GM18951 (cell line): ENCODE data around the gene FLAD1.

Experiments
- POLR2A ChIP-seq: IDR thresholded peaks from 4 replicates; pipeline ENCODE4 v1.6.1; 2011; ENCODE audit warnings: mild to moderate bottlenecking; ENCODE audit not compliant: insufficient read length, insufficient read depth; ENCODE audit errors: extremely low read depth
- in situ Hi-C: fragments of 300-500 bp; cut with MboI; formaldehyde crosslinking; loops from one replicate; pipeline ENCODE4 v1.12.0; 2022; ENCODE audit warnings: low sequenced_read_pairs, mixed read lengths, inconsistent platforms; ENCODE audit not compliant: unreplicated experiment

FLAD1 gene

DNA sequence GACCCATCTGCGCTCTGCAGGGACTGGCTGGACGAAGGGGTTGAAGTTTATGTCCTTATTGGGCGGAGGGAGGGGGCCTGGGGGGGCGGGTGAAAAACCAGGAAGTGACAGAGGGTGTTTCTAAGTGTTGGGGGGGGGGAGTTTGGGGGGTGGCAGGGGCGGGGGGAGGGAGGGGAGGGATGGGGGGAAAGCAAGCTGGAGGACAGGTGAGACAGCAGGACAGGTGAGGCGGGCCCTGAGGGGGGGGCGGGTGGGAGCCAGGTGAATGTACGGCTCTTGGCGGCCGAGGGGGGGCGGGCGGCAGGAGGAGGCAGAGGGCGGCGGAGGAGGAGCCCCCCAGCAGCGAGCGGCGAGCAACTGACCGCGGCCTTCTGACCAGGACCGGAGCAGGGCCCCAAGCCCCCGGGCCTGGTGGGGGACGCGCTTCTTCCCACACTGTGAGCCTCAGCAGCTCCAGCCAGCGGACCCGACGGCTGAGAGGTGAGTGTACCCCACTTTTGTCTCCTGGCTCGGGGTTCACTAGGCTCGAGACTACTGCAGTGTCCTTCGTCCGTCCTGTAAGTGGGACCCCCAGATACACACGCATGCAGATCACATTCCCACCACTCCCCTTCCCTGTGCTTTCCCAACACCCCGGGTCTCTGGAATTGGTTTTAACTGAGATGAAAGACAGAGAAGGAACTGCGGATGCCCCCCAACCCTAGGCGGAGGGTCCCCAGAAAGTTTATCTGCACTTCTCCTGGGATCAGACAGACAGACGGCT is 19.5 kb downstream of the FLAD1 start, which contains the start of gene ZBTB7B:
TSS of gene ZBTB7B (plus strand) at position 339 of the 763 bp plus-strand sequence. CDS start 11,859 bp downstream, outside the sequence.
- in situ Hi-C loops, result no loop called here
- TF ChIP-seq POLR2A, result no peak

DNA sequence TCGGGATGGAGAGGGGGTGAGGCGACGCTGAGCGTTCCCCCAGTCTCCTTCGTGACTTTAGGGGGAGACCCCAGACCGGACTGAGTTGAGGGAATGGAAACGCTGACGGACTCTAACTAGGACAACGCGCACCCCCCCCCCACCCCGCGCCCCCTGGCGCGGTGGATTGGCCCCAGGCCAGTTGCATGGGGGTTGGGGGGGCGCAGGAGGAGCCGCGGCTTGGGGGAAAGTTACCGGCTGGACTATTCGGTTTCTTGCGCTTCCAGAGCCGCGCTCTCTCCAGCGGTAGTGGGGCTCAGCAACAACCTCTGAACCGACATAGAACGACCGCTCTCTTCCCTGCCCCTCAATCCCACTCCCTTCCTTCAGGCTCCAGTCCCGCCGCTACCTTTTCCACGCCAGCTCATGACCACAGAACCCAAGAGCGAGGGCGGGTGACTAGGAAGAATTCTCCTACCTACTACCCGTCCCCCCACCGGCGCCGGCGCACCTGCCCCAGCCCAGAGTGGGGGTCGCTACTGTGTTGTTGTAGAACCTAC is 20.2 kb downstream of the FLAD1 start:
- in situ Hi-C loops, result no loop called here

DNA sequence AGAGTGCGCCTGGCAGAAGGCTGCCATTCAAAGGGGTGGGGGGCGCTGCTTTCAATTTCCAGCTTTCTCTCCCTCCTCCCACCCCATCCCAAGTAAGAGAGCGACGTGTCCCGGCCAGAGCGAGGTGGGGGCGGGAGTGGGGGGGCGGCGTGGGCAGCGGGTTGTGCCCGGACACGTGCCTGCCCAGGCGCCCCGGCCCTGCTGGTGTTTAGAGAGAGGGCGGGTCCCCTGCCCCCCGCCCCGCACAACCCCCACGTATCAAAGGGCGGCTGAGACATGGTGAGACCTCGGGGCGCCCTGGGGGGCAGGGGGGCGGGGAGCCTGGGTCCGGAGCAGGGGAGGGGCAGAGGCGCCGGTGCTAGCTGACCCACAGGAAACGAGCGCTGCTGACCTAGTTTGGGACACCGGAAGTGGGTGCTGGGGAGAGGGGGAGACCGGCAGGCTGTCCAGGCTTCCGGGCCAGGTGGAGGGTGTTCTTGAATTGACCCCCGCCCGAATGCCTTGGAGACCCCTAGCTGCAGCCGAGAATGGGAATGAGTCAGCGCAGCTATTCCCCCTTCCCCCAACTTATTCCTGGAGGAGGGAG is 20.7 kb downstream of the FLAD1 start:
- in situ Hi-C loops, result no loop called here

More for the DNA sequence above, 20.2 kb downstream of the FLAD1 start:
- TF ChIP-seq POLR2A, result peak; percentile 16

DNA sequence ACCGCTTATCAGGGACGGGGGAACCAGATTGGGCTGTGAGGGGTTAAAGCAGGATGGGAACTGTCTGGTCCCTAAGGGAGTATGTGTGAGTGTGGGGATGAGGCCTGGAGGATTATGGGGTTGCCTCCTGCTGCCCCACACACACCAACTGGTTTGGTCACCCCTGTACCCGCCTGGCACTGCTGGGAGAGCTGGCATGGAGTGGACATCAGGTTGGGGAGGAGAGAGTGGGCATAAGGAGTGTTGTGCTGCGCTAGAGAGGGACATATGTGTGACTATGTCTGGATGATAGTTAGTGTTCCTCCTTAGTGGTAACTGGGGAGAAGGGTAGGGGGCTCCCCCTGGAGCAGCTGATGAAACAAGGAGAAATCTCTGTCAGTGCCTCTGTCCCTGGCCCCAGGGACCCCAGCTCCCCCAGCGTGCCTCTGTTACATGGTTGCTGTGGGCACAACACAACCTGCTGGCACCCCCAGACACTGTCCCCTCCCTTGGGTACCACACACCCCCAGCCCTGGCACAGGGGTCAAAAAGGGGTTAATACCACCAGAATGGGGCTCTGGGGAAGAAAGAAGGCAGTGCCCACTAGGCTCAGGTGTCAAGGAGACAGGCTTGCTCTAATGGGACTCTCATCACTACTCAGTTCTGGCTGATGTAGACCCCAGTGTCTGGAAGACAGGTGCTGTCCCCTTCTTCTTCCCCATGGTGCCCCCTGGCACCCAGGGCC is 21.4 kb downstream of the FLAD1 start:
- in situ Hi-C loops, result no loop called here
- no peak for TF ChIP-seq POLR2A

More for the DNA sequence above, 20.7 kb downstream of the FLAD1 start:
- peak; percentile 20 for TF ChIP-seq POLR2A

DNA sequence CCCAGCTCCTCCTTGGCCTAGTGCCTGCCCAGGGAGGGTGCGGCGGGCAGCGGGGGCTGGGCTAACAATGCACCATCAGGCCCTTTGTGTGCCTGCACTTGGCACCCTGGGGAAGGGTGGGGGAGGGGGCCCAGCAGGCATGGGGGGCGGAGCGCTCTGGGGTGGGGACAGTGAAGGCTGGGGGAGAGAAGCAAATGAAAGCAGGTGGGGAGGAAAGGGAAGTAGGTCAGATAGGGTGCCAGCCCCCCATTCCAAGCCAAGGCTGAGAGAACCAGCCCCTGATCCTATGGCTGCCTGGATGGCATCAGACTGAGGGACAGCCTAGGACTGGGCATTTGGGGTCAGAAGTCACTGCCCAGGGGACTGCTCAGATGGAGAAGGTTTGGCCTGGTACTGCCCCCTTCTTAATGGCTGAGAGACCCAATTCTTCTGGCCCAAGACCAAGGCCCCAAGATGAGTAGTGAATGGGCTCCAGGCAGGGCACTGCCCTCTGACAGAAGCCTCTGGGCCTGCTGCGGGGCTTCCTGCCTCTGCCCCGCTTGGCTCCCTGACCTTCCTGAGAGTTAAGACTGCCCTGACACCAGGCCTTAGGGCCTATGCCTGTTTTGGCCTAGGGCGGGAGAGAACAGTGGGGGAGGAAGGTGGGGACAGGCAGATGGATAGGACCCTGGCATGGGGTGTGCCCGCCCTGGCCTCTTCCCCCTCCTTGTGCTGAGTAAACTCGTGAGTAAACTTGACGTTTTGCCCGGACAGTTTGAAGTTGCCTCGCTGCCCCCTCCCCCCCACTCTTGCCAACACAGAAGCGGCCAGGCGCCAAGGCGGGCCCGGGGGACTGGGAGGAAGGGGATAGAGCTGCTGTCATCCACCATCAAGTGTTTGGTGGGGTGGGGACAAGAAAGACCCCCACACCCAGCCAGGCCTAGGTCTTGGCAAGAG is 22.2 kb downstream of the FLAD1 start:
- in situ Hi-C loops, result no loop called here
- no peak for TF ChIP-seq POLR2A

DNA sequence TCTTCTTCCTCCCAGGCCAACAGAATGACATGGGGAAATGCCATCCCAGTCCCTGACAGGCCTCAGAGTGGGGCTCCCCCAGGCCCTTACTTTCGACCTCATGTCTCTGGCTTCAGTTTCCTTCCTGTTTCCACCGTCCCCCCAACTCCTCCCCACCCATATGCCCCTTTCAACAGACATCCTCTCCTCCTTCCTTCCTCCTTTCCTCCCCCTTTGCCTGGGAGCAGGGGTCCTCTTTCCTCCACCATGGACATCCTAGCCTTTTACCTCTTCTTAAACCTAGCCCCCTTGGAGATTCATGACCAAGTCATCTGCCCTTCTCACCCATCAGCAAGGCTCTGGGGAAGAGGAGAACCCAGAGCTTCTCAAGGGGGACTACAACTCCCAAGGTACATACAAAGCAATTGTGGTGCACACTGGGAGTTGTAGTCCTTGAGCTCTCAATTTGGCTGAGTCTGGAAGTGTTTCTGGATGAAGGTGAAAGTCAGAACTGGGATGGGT is 23.5 kb downstream of the FLAD1 start:
- in situ Hi-C loops, result no loop called here
- TF ChIP-seq POLR2A, result no peak

DNA sequence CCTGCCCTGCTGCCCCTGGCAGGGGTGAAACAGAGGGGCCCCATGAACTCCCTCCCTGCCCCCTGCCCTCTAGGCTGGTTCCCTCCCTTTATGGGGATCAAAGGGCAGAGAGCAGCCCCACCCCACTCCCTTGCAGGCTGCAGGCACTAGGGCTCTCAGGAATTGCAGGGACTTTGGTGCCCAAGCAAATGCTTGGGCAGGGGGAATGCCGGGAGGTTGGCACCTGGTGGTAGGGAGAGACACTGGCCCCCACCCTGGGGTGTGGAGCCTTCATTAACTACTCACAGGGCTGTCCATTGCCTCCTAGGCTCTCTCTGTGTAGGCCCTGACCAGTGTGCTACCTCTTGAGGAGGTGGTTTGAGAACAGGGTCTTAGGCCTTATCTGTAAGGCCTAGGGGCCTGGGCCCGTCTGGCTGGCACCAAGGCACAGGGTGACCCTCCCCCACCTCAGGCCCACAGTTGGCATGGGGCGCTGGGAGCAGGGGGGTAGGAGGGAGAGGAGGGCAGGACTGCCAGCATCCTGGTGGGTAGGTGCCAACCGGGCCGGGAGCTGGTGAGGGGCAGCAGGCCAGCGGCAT is 24.2 kb downstream of the FLAD1 start:
- in situ Hi-C loops, result no loop called here
- TF ChIP-seq POLR2A, result no peak

DNA sequence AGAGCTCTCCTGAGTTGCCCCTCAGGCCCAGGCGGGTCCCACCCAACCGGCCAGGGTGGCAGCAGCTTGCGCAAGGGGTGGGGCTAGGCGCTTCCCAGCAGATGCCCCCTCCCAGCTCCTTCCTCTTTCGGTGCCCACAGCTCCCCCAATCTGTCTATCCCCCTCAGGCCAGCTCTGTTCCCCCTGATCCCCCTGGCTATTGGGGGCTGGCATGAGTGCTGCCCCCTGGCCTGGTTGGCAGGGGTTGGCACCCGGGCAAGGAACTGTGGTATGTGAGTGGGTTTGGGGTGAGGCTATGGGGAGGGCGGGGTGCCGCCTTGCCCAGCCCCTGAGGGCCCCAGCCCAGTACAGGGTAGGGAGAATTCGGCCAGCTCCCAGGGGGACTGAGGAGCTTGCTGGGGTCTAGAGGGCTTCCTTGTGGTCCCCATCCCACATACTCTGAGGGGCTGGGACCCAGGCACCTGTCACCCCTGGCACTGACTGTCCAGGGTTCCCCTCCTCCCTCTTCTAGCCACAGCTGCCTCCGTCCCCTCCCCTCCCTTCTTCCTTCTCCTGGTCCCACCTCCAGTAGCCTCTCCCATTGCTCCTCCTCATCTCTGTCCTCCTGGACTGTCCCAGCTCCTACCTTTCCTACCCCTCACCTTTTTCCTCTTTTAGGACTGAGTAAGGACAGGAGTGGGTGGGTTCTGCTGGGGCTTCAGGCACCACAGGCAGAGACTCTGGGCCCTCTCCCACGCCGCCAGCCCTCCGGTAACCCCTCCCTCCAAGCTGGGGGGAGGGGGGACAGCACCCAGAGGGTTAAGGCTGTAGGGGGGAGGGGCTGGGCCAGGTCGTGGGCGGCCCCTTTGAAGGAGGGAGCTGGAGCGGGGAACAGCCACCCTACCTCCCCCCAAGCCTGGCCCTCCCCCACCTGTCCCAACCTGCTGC is 25.1 kb downstream of the FLAD1 start:
- in situ Hi-C loops, result no loop called here
- TF ChIP-seq POLR2A, result no peak

DNA sequence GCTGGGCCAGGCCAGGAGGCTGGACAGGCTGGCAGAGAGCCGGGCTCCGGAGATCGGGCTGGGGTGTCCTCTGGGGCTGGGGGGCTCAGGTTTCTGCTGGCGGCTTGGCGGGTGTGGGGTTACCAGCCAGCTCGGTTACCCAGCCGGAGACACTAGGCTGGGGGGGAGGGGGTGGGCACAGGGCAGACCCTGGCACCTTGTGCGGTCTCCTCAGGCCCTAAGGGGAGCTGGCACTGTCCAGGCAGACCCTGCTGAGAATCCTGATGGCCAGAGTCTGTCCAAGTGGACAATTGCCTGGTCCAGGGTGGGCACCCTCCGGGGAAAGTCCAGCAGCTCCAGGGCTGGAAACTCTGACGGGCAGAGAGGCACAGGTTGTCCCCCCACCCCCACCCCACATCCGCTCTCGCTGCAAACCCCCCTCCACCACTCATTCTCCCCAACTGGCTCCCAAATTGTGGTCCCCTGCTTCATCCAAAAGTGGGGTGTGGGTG is 26.1 kb downstream of the FLAD1 start:
- in situ Hi-C loops, result no loop called here
- no peak for TF ChIP-seq POLR2A

DNA sequence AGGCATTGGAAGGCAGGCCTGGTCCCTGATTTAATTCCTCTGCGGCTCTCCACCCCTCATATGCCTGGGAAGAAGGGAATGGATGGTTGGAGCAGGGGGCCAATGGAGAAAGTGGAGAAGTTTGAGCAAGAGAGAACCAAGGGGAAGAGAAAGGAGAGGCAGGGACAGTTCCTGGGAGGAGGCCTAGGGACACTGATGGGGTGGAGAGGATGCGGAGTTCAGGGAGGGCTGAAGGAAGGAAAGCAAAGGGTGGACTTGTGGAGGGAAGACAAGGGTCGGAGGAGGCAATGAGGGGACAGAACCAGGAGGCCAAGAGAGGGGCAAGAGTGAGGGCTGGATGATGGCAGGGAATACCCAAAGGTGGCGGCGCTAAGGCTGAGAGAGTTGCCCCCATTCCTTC is 26.6 kb downstream of the FLAD1 start:
- in situ Hi-C loops, result no loop called here
- no peak for TF ChIP-seq POLR2A
